ENCODE measurements around the gene REXO1.

REXO1 gene

DNA sequence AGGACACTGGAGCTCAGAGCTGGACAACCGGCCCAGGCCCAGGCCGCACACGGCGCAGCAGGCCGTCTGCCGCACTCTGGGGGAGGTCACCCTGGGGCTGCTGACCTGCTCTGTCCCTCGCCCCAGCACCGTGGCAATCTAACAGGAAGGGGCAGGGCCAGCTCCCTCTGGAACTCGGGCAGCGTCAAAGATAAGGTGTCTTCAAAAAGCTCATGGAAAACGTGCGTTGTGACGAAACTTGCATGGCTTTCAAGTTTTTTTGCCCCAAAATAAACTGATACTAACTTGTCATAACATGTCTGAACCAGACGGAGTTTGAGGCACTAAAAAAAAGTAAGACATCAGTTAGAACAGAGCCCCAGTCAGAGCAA lies 24.0 kb downstream of the REXO1 start:
- Histone ChIP-seq H3K4me3 (ENCODE audit: low read length) (no peak overlapping the region), H3K9ac (ENCODE audit: low read length) (no peak overlapping the region)

DNA sequence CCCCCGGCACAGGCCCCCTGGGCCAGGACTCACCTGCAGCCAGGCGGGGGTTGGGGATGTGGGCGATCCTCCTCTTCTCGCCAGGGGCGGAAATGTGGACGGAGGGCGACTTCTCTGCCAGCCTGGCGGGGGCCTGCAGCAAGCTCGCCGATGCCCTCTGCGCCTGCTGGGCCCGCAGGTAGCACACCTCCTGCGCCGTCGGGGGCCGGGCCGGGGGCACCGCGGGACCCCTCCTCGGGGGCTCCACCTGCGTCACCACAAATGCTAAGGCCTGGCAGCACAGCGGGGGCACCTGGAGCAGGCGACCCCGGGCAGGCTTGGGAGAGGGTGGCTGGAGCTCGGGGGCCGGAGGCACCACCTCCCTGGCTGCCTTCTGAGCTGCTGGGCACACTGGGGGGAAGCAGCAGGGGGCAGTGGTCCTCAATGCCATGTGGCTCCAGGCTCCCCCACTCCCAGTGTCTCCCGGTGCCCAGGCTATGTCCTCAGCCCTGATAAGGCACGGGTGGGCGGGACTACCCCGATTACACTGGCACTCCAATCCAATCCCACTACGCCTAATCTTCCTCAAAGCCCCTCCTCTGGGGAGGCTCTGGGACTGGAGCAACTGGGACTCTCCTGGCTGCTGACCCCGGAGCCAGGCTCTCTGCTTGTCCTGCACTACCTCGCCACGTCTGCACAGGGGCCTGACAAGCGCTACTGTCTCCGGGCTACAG lies 24.6 kb downstream of the REXO1 start:
- no peak overlapping the region for H3K27ac ChIP-seq (ENCODE audit: low read length)
- no peaks in the 10 kb centered on the region for H3K4me1 ChIP-seq (ENCODE audit: low read length)
- no peak for TF ChIP-seq EZH2 (optimal IDR thresholded peaks at IDR 0.05; ENCODE audit: low read depth, low read length)
- TF ChIP-seq, protein P1, sequence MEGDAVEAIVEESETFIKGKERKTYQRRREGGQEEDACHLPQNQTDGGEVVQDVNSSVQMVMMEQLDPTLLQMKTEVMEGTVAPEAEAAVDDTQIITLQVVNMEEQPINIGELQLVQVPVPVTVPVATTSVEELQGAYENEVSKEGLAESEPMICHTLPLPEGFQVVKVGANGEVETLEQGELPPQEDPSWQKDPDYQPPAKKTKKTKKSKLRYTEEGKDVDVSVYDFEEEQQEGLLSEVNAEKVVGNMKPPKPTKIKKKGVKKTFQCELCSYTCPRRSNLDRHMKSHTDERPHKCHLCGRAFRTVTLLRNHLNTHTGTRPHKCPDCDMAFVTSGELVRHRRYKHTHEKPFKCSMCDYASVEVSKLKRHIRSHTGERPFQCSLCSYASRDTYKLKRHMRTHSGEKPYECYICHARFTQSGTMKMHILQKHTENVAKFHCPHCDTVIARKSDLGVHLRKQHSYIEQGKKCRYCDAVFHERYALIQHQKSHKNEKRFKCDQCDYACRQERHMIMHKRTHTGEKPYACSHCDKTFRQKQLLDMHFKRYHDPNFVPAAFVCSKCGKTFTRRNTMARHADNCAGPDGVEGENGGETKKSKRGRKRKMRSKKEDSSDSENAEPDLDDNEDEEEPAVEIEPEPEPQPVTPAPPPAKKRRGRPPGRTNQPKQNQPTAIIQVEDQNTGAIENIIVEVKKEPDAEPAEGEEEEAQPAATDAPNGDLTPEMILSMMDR (IDR thresholded peaks at IDR 0.05; ENCODE audit: low read length) = no peak
- no peak for TF ChIP-seq EZH2phosphoT487 (IDR thresholded peaks at IDR 0.05; ENCODE audit: low read length)
- no peak for DNase-seq
- no peaks in the 10 kb centered on the region for H3F3A ChIP-seq (ENCODE audit: insufficient read depth, low read length)
- H3K9me3 ChIP-seq (replicated peaks; ENCODE audit: insufficient read depth, low read length) = no peaks in the 10 kb centered on the region
- no peak overlapping the region for H3K9ac ChIP-seq (ENCODE audit: low read length)
- H3K36me3 ChIP-seq (replicated peaks; ENCODE audit: insufficient read depth, low read length) = no peaks in the 10 kb centered on the region; the same call in none of the 2 replicates
- no peak overlapping the region for H3K4me2 ChIP-seq (ENCODE audit: low read depth, low read length)
- H3K27me3 ChIP-seq (replicated peaks; ENCODE audit: insufficient read depth, low read length) = no peaks in the 10 kb centered on the region
- no peaks in the 10 kb centered on the region for H3K9me2 ChIP-seq (replicated peaks; ENCODE audit: insufficient read depth, low read length)
- H4K20me1 ChIP-seq (ENCODE audit: insufficient read depth, low read length) = no peaks in the 10 kb centered on the region
- no peak overlapping the region for H3K4me3 ChIP-seq (ENCODE audit: low read length)
- H2AFZ ChIP-seq (ENCODE audit: low read length) = no peak overlapping the region
- peaks cover 18% of the 10 kb centered on the region for H3K79me2 ChIP-seq (ENCODE audit: low read length)

More for the DNA sequence above, 24.0 kb downstream of the REXO1 start:
- no peaks in the 10 kb centered on the region for H3K27me3 ChIP-seq (replicated peaks; ENCODE audit: insufficient read depth, low read length)
- peaks cover 18% of the 10 kb centered on the region for H3K79me2 ChIP-seq (ENCODE audit: low read length)
- no peaks in the 10 kb centered on the region; the same call in none of the 2 replicates for H3K36me3 ChIP-seq (replicated peaks; ENCODE audit: insufficient read depth, low read length)
- DNase-seq = no peak
- H3K4me2 ChIP-seq (ENCODE audit: low read depth, low read length) = no peak overlapping the region
- no peaks in the 10 kb centered on the region for H3K9me3 ChIP-seq (replicated peaks; ENCODE audit: insufficient read depth, low read length)
- H3K4me1 ChIP-seq (ENCODE audit: low read length) = no peaks in the 10 kb centered on the region
- no peaks in the 10 kb centered on the region for H4K20me1 ChIP-seq (ENCODE audit: insufficient read depth, low read length)
- no peaks in the 10 kb centered on the region for H3F3A ChIP-seq (ENCODE audit: insufficient read depth, low read length)
- no peaks in the 10 kb centered on the region for H3K9me2 ChIP-seq (replicated peaks; ENCODE audit: insufficient read depth, low read length)
- TF ChIP-seq, protein P1 (IDR thresholded peaks at IDR 0.05; ENCODE audit: low read length) = no peak
- TF ChIP-seq EZH2 (optimal IDR thresholded peaks at IDR 0.05; ENCODE audit: low read depth, low read length) (no peak), EZH2phosphoT487 (IDR thresholded peaks at IDR 0.05; ENCODE audit: low read length) (no peak)
- H2AFZ ChIP-seq (ENCODE audit: low read length) = no peak overlapping the region
- H3K27ac ChIP-seq (ENCODE audit: low read length) = no peak overlapping the region

DNA sequence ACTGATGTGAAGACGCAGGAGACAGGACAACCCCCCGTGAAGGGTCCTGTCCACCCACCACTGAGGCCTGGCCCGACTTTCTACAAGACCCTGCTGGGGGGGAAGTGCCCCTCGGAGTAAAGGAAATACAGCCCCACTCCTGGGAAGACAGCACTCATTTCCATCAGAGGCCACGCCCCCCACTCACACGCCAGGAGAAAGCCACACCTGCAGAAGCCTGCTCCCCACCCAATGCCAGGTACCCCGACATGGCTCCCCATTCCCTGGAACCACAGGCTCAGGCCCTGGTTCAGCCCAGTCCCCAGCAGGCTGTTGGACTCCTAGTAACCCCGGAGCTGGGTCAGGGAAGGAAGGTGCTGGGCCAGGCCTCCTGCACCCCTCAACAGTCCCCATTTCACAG lies 25.3 kb downstream of the REXO1 start:
- Histone ChIP-seq H3K4me1 (ENCODE audit: low read length) (no peaks in the 10 kb centered on the region), H3K9me2 (replicated peaks; ENCODE audit: insufficient read depth, low read length) (no peaks in the 10 kb centered on the region), H3K9me3 (replicated peaks; ENCODE audit: insufficient read depth, low read length) (no peaks in the 10 kb centered on the region), H3K27ac (ENCODE audit: low read length) (no peak overlapping the region), H3K9ac (ENCODE audit: low read length) (no peak overlapping the region), H3K4me3 (ENCODE audit: low read length) (no peak overlapping the region), H3F3A (ENCODE audit: insufficient read depth, low read length) (no peaks in the 10 kb centered on the region), H3K27me3 (replicated peaks; ENCODE audit: insufficient read depth, low read length) (no peaks in the 10 kb centered on the region), H4K20me1 (ENCODE audit: insufficient read depth, low read length) (no peaks in the 10 kb centered on the region), H3K79me2 (ENCODE audit: low read length) (peaks cover 18% of the 10 kb centered on the region), H2AFZ (ENCODE audit: low read length) (no peak overlapping the region), H3K36me3 (replicated peaks; ENCODE audit: insufficient read depth, low read length) (peaks cover under 1% of the 10 kb centered on the region), H3K4me2 (ENCODE audit: low read depth, low read length) (no peak overlapping the region)
- no peak for DNase-seq
- TF ChIP-seq, protein P1 (IDR thresholded peaks at IDR 0.05; ENCODE audit: low read length) = no peak
- TF ChIP-seq EZH2phosphoT487 (IDR thresholded peaks at IDR 0.05; ENCODE audit: low read length) (no peak), EZH2 (optimal IDR thresholded peaks at IDR 0.05; ENCODE audit: low read depth, low read length) (no peak)

Measured in MM.1S (cell line).